ENCODE measurements around the gene DMKN.

The DMKN gene

GRCh38 chr19:35513628-35514281 is at the start of gene DMKN:
Gene DMKN, minus strand, starts transcription at chr19:35513649. Its CDS starts 174 bp downstream, at chr19:35513475.
- TF ChIP-seq CTCF (IDR thresholded peaks at IDR 0.05; ENCODE audit: low read depth, low read length, missing control alignments): no peak
- no peak within 1 kb of the TSS for H3K4me3 ChIP-seq (replicated peaks; ENCODE audit: low read depth, low read length)
- DNase-seq (ENCODE audit: extremely low read depth, low read depth): no peak

- TF ChIP-seq CTCF (IDR thresholded peaks at IDR 0.05; ENCODE audit: low read depth, low read length, missing control alignments): no peak
- no peak overlapping the region for H3K4me3 ChIP-seq (replicated peaks; ENCODE audit: low read depth, low read length)
- no peak for DNase-seq (ENCODE audit: extremely low read depth, low read depth)
These were observed 49.3 kb upstream of the DMKN start for GRCh38 chr19:35562776-35563175.

- no peak for TF ChIP-seq CTCF (IDR thresholded peaks at IDR 0.05; ENCODE audit: low read depth, low read length, missing control alignments)
- H3K4me3 ChIP-seq (replicated peaks; ENCODE audit: low read depth, low read length): no peak overlapping the region
- no peak for DNase-seq (ENCODE audit: extremely low read depth, low read depth)
These were observed 48.9 kb upstream of the DMKN start for GRCh38 chr19:35562336-35562735.

- TF ChIP-seq CTCF (IDR thresholded peaks at IDR 0.05; ENCODE audit: low read depth, low read length, missing control alignments): no peak
- no peak for DNase-seq (ENCODE audit: extremely low read depth, low read depth)
- no peak overlapping the region for H3K4me3 ChIP-seq (replicated peaks; ENCODE audit: low read depth, low read length)
These were observed 48.0 kb upstream of the DMKN start for GRCh38 chr19:35561436-35561835.

GRCh38 chr19:35560677-35561076 is 47.2 kb upstream of the DMKN start:
- H3K4me3 ChIP-seq (replicated peaks; ENCODE audit: low read depth, low read length): no peak overlapping the region
- DNase-seq (ENCODE audit: extremely low read depth, low read depth): no peak
- no peak for TF ChIP-seq CTCF (IDR thresholded peaks at IDR 0.05; ENCODE audit: low read depth, low read length, missing control alignments)

GRCh38 chr19:35560271-35560670 is 46.8 kb upstream of the DMKN start:
- H3K4me3 ChIP-seq (replicated peaks; ENCODE audit: low read depth, low read length): no peak overlapping the region
- DNase-seq (ENCODE audit: extremely low read depth, low read depth): no peak

More at GRCh38 chr19:35560271-35560670, 46.8 kb upstream of the DMKN start:
- TF ChIP-seq CTCF (IDR thresholded peaks at IDR 0.05; ENCODE audit: low read depth, low read length, missing control alignments): no peak

Data from HFF-Myc (cell line).